ENCODE measurements around the gene PARP6. TPM values are rescaled to one million over a fixed set of nuclear protein-coding genes. Genes with fewer than 3 reads are reported as not detected.
"Not testable (repeated sequence)": the region's sequence is repeated elsewhere in the genome, so short reads cannot be mapped to it uniquely, and the experiment has no call there.

The PARP6 gene
- total and polyA plus RNA-seq, 2 donors (not counting 1 experiment from before 2014, with no cell fraction given) = 118 to 134 TPM

DNA sequence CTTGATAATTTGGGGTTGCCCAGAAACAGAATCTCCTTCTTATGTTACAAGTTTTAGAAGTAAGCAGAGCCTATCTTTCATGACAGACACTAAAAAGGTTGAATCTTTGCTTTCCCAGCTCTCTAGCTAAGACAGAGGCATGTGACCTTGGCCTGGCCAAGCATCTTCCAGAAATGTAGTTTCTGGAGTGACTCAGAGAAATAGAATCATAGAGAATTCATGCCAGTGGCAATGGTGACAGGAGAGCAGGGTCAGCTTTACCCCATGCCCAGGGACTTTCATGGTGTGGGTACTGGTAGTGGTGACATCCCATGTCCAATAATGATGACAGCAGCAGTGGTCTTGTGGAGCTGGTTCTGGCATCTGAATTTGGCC lies 4.0 kb upstream of the PARP6 start:
- ChIA-PET POLR2A (no interaction called here), CTCF (interaction anchor here (1.1 kb wide), 1 partner anchor 76 kb away, joined by 3 read pairs; no protein-coding TSS in a partner anchor)
- Histone ChIP-seq H2AFZ (ENCODE audit: insufficient read depth, low read depth, low read length, poor library complexity, severe bottlenecking) (no peak overlapping the region), H3K27me3 (replicated peaks in 1 of 4; ENCODE audit: control extremely low read depth in 1 of 4, control insufficient read depth in 3 of 4, insufficient read depth in 4 of 4, low read length in 3 of 4) (no peaks in the 10 kb centered on the region), H3K4me3 (ENCODE audit: control extremely low read depth in 1 of 5, extremely low read depth in 1 of 5, insufficient read depth in 1 of 5, low read depth in 2 of 5, low read length in 4 of 5) (no peak overlapping the region), H3K9me3 (ENCODE audit: control extremely low read depth in 1 of 3, control insufficient read depth in 2 of 3, insufficient read depth in 1 of 3, low read length in 2 of 3) (no peaks in the 10 kb centered on the region), H3K9ac (ENCODE audit: low read length) (no peak overlapping the region), H3K4me1 (ENCODE audit: control insufficient read depth in 2 of 2, insufficient read depth in 2 of 2, low read length in 2 of 2) (peaks cover 14 to 18% of the 10 kb centered on the region in 2 donors), H3K4me2 (replicated peaks; ENCODE audit: low read depth, low read length, poor library complexity, severe bottlenecking) (no peak overlapping the region), H4K20me1 (ENCODE audit: control insufficient read depth, insufficient read depth, low read length, poor library complexity, severe bottlenecking) (peaks cover 2% of the 10 kb centered on the region), H3K27ac (ENCODE audit: low read length in 2 of 2) (no peak overlapping the region), H3K36me3 (replicated peaks in 1 of 2; ENCODE audit: control extremely low read depth in 1 of 2, control insufficient read depth in 1 of 2, extremely low read depth in 1 of 2, insufficient read depth in 2 of 2, low read length in 1 of 2) (no peaks in the 10 kb centered on the region), H3K79me2 (ENCODE audit: control insufficient read depth, insufficient read depth, low read length) (peaks cover 5% of the 10 kb centered on the region)
- DNase-seq (no peak), ATAC-seq (ENCODE audit: low read depth) (no peak)
- no peak for TF ChIP-seq CTCF (IDR thresholded peaks at IDR 0.05)
- TF ChIP-seq EZH2 (IDR thresholded peaks at IDR 0.05; ENCODE audit: borderline replicate concordance, insufficient read depth, low read depth, low read length, poor library complexity, severe bottlenecking) = no peak
- H3K9me3 Mint-ChIP-seq (ENCODE audit: insufficient read depth) = no peaks in the 10 kb centered on the region
- no peaks in the 10 kb centered on the region for H3K27me3 Mint-ChIP-seq
- no peak overlapping the region for H3K27ac Mint-ChIP-seq
- intact Hi-C loops (cut with micrococcal nuclease) = no loop called here
- no peak overlapping the region for H3K4me3 Mint-ChIP-seq
- peaks cover 23% of the 10 kb centered on the region for H3K4me1 Mint-ChIP-seq

GRCh38 chr15:72275635-72276325 lies 3.4 kb upstream of the PARP6 start:
- H3K4me3 Mint-ChIP-seq; H3K36me3 ChIP-seq (replicated peaks in 1 of 2; ENCODE audit: control extremely low read depth in 1 of 2, control insufficient read depth in 1 of 2, extremely low read depth in 1 of 2, insufficient read depth in 2 of 2, low read length in 1 of 2); H2AFZ ChIP-seq (ENCODE audit: insufficient read depth, low read depth, low read length, poor library complexity, severe bottlenecking); H3K9me3 ChIP-seq (ENCODE audit: control extremely low read depth in 1 of 3, control insufficient read depth in 2 of 3, insufficient read depth in 1 of 3, low read length in 2 of 3); H3K27ac Mint-ChIP-seq; H3K4me3 ChIP-seq (ENCODE audit: control extremely low read depth in 1 of 5, extremely low read depth in 1 of 5, insufficient read depth in 1 of 5, low read depth in 2 of 5, low read length in 4 of 5); intact Hi-C loops (cut with micrococcal nuclease); H3K27ac ChIP-seq (ENCODE audit: low read length in 2 of 2); POLR2A ChIA-PET; H3K79me2 ChIP-seq (ENCODE audit: control insufficient read depth, insufficient read depth, low read length); H3K9ac ChIP-seq (ENCODE audit: low read length); H3K27me3 Mint-ChIP-seq; ATAC-seq (ENCODE audit: low read depth); H3K27me3 ChIP-seq (replicated peaks in 1 of 4; ENCODE audit: control extremely low read depth in 1 of 4, control insufficient read depth in 3 of 4, insufficient read depth in 4 of 4, low read length in 3 of 4); H3K9me3 Mint-ChIP-seq (ENCODE audit: insufficient read depth); H4K20me1 ChIP-seq (ENCODE audit: control insufficient read depth, insufficient read depth, low read length, poor library complexity, severe bottlenecking); DNase-seq; H3K4me2 ChIP-seq (replicated peaks; ENCODE audit: low read depth, low read length, poor library complexity, severe bottlenecking): not testable (repeated sequence)
- H3K4me1 ChIP-seq (ENCODE audit: control insufficient read depth in 2 of 2, insufficient read depth in 2 of 2, low read length in 2 of 2) = peaks cover 16 to 23% of the 10 kb centered on the region in 2 donors
- peaks cover 28% of the 10 kb centered on the region for H3K4me1 Mint-ChIP-seq
- CTCF ChIA-PET = interaction anchor here (0.5 to 1.1 kb wide), 2 partner anchors 37 to 76 kb away, joined by 3 read pairs; no protein-coding TSS in a partner anchor

All from B cell (primary cell).